HCT116 (cell line): ENCODE data around the gene LDLRAD4. TPM values are rescaled to one million over a fixed set of nuclear protein-coding genes. Genes with fewer than 3 reads are reported as not detected.

Experiments used
- ATAC-seq: fragments of 200-7000 bp; cut with Tn5 transposase; 2 replicates; pipeline ENCODE4 v1.9.1; 2020; ENCODE audit warnings: mild to moderate bottlenecking, moderate library complexity
- BruUV-seq: library from RNA; stranded (reverse); fragments of 400-500 nt; replicated peaks from 2 replicates; lab custom pipeline; 2021; lab: Mats Ljungman, UMichigan
- CTCF ChIA-PET: fragments of 300-600 bp; sonication (Branson Sonifier 250); formaldehyde crosslinking; loops from one replicate; lab custom pipeline; 2021; ENCODE audit warnings: antibody characterized with exemption; lab: Charles Lee
- POLR2A ChIA-PET: fragments of 300-600, 350-600 bp; sonication (Branson Sonifier 250); formaldehyde crosslinking; loops from one replicate; lab custom pipeline; 2021; ENCODE audit warnings: antibody characterized with exemption; lab: Charles Lee
- RAD21 ChIA-PET, 2 experiments: fragments of 300-600 bp; sonication (Branson Sonifier 250); formaldehyde crosslinking; loops; one replicate each; lab custom pipeline; 2023; ENCODE audit warnings: low total read pairs in 2 of 2; ENCODE audit not compliant: uncharacterized antibody in 2 of 2, unreplicated experiment in 2 of 2, low non-redundant PET in 1 of 2; lab: Charles Lee
- DNase-seq: peaks from one replicate; pipeline ENCODE4 v3.0.0-alpha.2; 2010; ENCODE audit warnings: low read depth, low spot score
- H2AFZ ChIP-seq: fragments of 200-600 bp; shearing (Covaris generic), sonication (generic); 2 replicates; pipeline ENCODE4 v1.6.1; 2017; ENCODE audit warnings: low read depth, mixed run types, mixed read lengths, antibody characterized with exemption, low read length; ENCODE audit not compliant: poor library complexity, severe bottlenecking
- H3K27ac ChIP-seq: 2 replicates; pipeline ENCODE4 v1.5.1; 2012; ENCODE audit warnings: low read depth, low read length
- H3K27me3 ChIP-seq: fragments of 200-600 bp; sonication (generic); 2 replicates; pipeline ENCODE4 v1.6.1; 2016; ENCODE audit warnings: mixed run types, low read length, mixed read lengths; ENCODE audit not compliant: insufficient read depth
- H3K36me3 ChIP-seq, 2 experiments: fragments of 200-500 bp in 1 of 2; fragments of 200-600 bp in 1 of 2; sonication (Bioruptor generic) in 1 of 2; sonication (generic) in 1 of 2; 2 replicates each; pipeline versions ENCODE4 v1.5.1 to v1.6.1; 2014 to 2016; ENCODE audit warnings: low read length in 2 of 2, inconsistent platforms in 1 of 2, mixed read lengths in 1 of 2, mixed run types in 1 of 2; ENCODE audit not compliant: insufficient read depth in 2 of 2, control insufficient read depth in 1 of 2
- H3K4me1 ChIP-seq, 2 experiments: fragments of 200-600 bp in 1 of 2; sonication (generic) in 1 of 2; 2 replicates each; pipeline versions ENCODE4 v1.5.1 to v1.6.1; 2012 to 2017; ENCODE audit warnings: low read length in 2 of 2, inconsistent platforms in 1 of 2, mild to moderate bottlenecking in 1 of 2, mixed read lengths in 1 of 2, mixed run types in 1 of 2, moderate library complexity in 1 of 2; ENCODE audit not compliant: insufficient read depth in 2 of 2, control insufficient read depth in 1 of 2
- H3K4me2 ChIP-seq: fragments of 200-600 bp; sonication (generic); 2 replicates; pipeline ENCODE4 v1.6.1; 2017; ENCODE audit warnings: mixed run types, low read length, mixed read lengths
- H3K4me3 ChIP-seq, 2 experiments: fragments of 200-600 bp in 1 of 2; sonication (generic) in 1 of 2; replicated peaks in 1 of 2; 2 replicates each; pipeline ENCODE4 v1.5.1; 2011 to 2016; ENCODE audit warnings: low read length in 2 of 2, control low read depth in 1 of 2, low read depth in 1 of 2, mild to moderate bottlenecking in 1 of 2, mixed read lengths in 1 of 2, mixed run types in 1 of 2
- H3K79me2 ChIP-seq: fragments of 200-600 bp; sonication (generic); 2 replicates; pipeline ENCODE4 v1.6.1; 2017; ENCODE audit warnings: mild to moderate bottlenecking, mixed run types, low read length, moderate library complexity, mixed read lengths; ENCODE audit not compliant: insufficient read depth
- H3K9ac ChIP-seq: fragments of 200-600 bp; sonication (generic); 2 replicates; pipeline ENCODE4 v1.6.1; 2016; ENCODE audit warnings: low read length, mixed read lengths
- H3K9me2 ChIP-seq: fragments of 200-600 bp; sonication (generic), shearing (Covaris generic); 2 replicates; pipeline ENCODE4 v1.6.1; 2017; ENCODE audit warnings: mixed run types, mild to moderate bottlenecking, moderate library complexity; ENCODE audit not compliant: insufficient read depth
- H3K9me3 ChIP-seq, 2 experiments: fragments of 200-500 bp in 1 of 2; fragments of 200-600 bp in 1 of 2; sonication (Bioruptor generic) in 1 of 2; sonication (generic) in 1 of 2; 2 replicates each; pipeline ENCODE4 v1.6.1; 2014 to 2017; ENCODE audit warnings: low read length in 2 of 2, mixed read lengths in 2 of 2, inconsistent platforms in 1 of 2, low read depth in 1 of 2, mild to moderate bottlenecking in 1 of 2, mixed run types in 1 of 2, moderate library complexity in 1 of 2; ENCODE audit not compliant: control insufficient read depth in 1 of 2, insufficient read depth in 1 of 2
- H4K20me1 ChIP-seq: fragments of 200-600 bp; sonication (generic), shearing (Covaris generic); 2 replicates; pipeline ENCODE4 v1.6.1; 2017; ENCODE audit warnings: mixed run types, mild to moderate bottlenecking, moderate library complexity; ENCODE audit not compliant: insufficient read depth
- ELF1 ChIP-seq: IDR thresholded peaks from 2 replicates; pipeline ENCODE4 v1.6.1; 2012; ENCODE audit warnings: low read depth, borderline replicate concordance
- EZH2phosphoT487 ChIP-seq: fragments of 200-600 bp; IDR thresholded peaks from 2 replicates; pipeline ENCODE4 v1.6.1; 2018; ENCODE audit warnings: antibody characterized with exemption, borderline replicate concordance
- POLR2A ChIP-seq: IDR thresholded peaks from 2 replicates; pipeline ENCODE4 v1.7.0; 2011; ENCODE audit warnings: borderline replicate concordance; ENCODE audit not compliant: insufficient read depth, insufficient read length; ENCODE audit errors: extremely low read depth
- POLR2AphosphoS5 ChIP-seq: IDR thresholded peaks from 2 replicates; pipeline ENCODE4 v1.6.1; 2011; ENCODE audit warnings: mild to moderate bottlenecking, low read depth, low read length, moderate library complexity
- RAD21 ChIP-seq: IDR thresholded peaks from 2 replicates; pipeline ENCODE4 v1.6.1; 2012; ENCODE audit warnings: low read depth, mild to moderate bottlenecking
- SIN3A ChIP-seq: IDR thresholded peaks from 2 replicates; pipeline ENCODE4 v1.6.1; 2012; ENCODE audit warnings: low read depth
- SP1 ChIP-seq: IDR thresholded peaks from 2 replicates; pipeline ENCODE4 v1.6.1; 2012; ENCODE audit warnings: low read depth
- SRF ChIP-seq: IDR thresholded peaks from 2 replicates; pipeline ENCODE4 v1.6.1; 2012; ENCODE audit warnings: low read depth
- TCF7L2 ChIP-seq: IDR thresholded peaks from 2 replicates; pipeline ENCODE4 v1.7.0; 2011; ENCODE audit warnings: borderline replicate concordance, inconsistent platforms; ENCODE audit not compliant: insufficient read depth, insufficient read length; ENCODE audit errors: extremely low read depth
- YY1 ChIP-seq: IDR thresholded peaks from 2 replicates; pipeline ENCODE4 v1.6.1; 2011; ENCODE audit warnings: low read length, low read depth, moderate library complexity, mild to moderate bottlenecking; ENCODE audit not compliant: insufficient replicate concordance; ENCODE audit errors: extremely low read depth
- ZFX ChIP-seq: fragments of 450-650 bp; IDR thresholded peaks from 2 replicates; pipeline ENCODE4 v1.6.1; 2017
- ZNF274 ChIP-seq: fragments of 200-500 bp; sonication (Bioruptor generic); IDR thresholded peaks from 2 replicates; pipeline ENCODE4 v1.6.1; 2014; ENCODE audit warnings: mild to moderate bottlenecking, low read depth, low read length, inconsistent platforms
- intact Hi-C: fragments of 100-400 bp; cut with micrococcal nuclease; formaldehyde crosslinking; loops from 2 replicates; pipeline ENCODE4 v1.10.0; 2022
- total RNA-seq: library from RNA; stranded (reverse); gene quantifications from one replicate; pipeline ENCODE4 v1.2.1, GENCODE V29; 2021; ENCODE audit not compliant: unreplicated experiment
- TF ChIP-seq, protein P1 (sequence below): IDR thresholded peaks from 2 replicates; pipeline ENCODE4 v1.6.1; 2011; ENCODE audit warnings: mild to moderate bottlenecking, low read length, moderate library complexity; ENCODE audit not compliant: insufficient replicate concordance; ENCODE audit errors: extremely low read depth
- TF ChIP-seq, protein P2 (sequence below): IDR thresholded peaks from 2 replicates; pipeline ENCODE4 v1.6.1; 2012
- TF ChIP-seq, protein P3 (sequence below): IDR thresholded peaks from 2 replicates; pipeline ENCODE4 v1.6.1; 2012; ENCODE audit warnings: low read depth
- TF ChIP-seq, protein P4 (sequence below): IDR thresholded peaks from 2 replicates; pipeline ENCODE4 v1.6.1; 2012

Gene LDLRAD4
- total RNA-seq, 1 experiment from 2014 or later: 1.2 TPM

- no peak overlapping the region for H3K4me2 ChIP-seq
- CTCF ChIA-PET: no interaction called here
- BruUV-seq: no TSS peak
Observed at GRCh38 chr18:13580991-13581390, 362.4 kb downstream of the LDLRAD4 start.

More at GRCh38 chr18:13580991-13581390, 362.4 kb downstream of the LDLRAD4 start:
- H3K27me3 ChIP-seq: no peaks in the 10 kb centered on the region
- no peak overlapping the region for H3K27ac ChIP-seq
- no peaks in the 10 kb centered on the region for H3K36me3 ChIP-seq
- DNase-seq: no peak
- H2AFZ ChIP-seq: no peak overlapping the region
- intact Hi-C loops: no loop called here
- H3K9me2 ChIP-seq: no peaks in the 10 kb centered on the region
- H3K79me2 ChIP-seq: no peaks in the 10 kb centered on the region
- no peak overlapping the region for H3K4me3 ChIP-seq
- TF ChIP-seq EZH2phosphoT487 (no peak), ZFX (no peak), POLR2AphosphoS5 (no peak), RAD21 (no peak), ZNF274 (no peak), SP1 (no peak), ELF1 (no peak), YY1 (no peak), SRF (no peak), TCF7L2 (no peak), SIN3A (no peak), POLR2A (no peak)
- TF ChIP-seq, protein P1, sequence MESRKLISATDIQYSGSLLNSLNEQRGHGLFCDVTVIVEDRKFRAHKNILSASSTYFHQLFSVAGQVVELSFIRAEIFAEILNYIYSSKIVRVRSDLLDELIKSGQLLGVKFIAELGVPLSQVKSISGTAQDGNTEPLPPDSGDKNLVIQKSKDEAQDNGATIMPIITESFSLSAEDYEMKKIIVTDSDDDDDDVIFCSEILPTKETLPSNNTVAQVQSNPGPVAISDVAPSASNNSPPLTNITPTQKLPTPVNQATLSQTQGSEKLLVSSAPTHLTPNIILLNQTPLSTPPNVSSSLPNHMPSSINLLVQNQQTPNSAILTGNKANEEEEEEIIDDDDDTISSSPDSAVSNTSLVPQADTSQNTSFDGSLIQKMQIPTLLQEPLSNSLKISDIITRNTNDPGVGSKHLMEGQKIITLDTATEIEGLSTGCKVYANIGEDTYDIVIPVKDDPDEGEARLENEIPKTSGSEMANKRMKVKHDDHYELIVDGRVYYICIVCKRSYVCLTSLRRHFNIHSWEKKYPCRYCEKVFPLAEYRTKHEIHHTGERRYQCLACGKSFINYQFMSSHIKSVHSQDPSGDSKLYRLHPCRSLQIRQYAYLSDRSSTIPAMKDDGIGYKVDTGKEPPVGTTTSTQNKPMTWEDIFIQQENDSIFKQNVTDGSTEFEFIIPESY: no peak
- TF ChIP-seq, protein P2, sequence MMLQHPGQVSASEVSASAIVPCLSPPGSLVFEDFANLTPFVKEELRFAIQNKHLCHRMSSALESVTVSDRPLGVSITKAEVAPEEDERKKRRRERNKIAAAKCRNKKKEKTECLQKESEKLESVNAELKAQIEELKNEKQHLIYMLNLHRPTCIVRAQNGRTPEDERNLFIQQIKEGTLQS: no peak
- TF ChIP-seq, protein P3, sequence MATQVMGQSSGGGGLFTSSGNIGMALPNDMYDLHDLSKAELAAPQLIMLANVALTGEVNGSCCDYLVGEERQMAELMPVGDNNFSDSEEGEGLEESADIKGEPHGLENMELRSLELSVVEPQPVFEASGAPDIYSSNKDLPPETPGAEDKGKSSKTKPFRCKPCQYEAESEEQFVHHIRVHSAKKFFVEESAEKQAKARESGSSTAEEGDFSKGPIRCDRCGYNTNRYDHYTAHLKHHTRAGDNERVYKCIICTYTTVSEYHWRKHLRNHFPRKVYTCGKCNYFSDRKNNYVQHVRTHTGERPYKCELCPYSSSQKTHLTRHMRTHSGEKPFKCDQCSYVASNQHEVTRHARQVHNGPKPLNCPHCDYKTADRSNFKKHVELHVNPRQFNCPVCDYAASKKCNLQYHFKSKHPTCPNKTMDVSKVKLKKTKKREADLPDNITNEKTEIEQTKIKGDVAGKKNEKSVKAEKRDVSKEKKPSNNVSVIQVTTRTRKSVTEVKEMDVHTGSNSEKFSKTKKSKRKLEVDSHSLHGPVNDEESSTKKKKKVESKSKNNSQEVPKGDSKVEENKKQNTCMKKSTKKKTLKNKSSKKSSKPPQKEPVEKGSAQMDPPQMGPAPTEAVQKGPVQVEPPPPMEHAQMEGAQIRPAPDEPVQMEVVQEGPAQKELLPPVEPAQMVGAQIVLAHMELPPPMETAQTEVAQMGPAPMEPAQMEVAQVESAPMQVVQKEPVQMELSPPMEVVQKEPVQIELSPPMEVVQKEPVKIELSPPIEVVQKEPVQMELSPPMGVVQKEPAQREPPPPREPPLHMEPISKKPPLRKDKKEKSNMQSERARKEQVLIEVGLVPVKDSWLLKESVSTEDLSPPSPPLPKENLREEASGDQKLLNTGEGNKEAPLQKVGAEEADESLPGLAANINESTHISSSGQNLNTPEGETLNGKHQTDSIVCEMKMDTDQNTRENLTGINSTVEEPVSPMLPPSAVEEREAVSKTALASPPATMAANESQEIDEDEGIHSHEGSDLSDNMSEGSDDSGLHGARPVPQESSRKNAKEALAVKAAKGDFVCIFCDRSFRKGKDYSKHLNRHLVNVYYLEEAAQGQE: no peak
- TF ChIP-seq, protein P4, sequence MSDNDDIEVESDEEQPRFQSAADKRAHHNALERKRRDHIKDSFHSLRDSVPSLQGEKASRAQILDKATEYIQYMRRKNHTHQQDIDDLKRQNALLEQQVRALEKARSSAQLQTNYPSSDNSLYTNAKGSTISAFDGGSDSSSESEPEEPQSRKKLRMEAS: no peak
- no peaks in the 10 kb centered on the region for H3K9me3 ChIP-seq
- no peaks in the 10 kb centered on the region for H3K4me1 ChIP-seq
- no peaks in the 10 kb centered on the region for H4K20me1 ChIP-seq
- no peak for ATAC-seq
- POLR2A ChIA-PET: no interaction called here
- RAD21 ChIA-PET: no interaction called here
- no peak overlapping the region for H3K9ac ChIP-seq
